GM19455 (cell line): ENCODE results near the gene ERO1B.
"Not testable (repeated sequence)": the region's sequence is repeated elsewhere in the genome, so short reads cannot be mapped to it uniquely, and the experiment has no call there.

Experiments used
- ATAC-seq: cut with Tn5 transposase; IDR thresholded peaks from one replicate; pipeline ENCODE4 v1.9.1; 2021; ENCODE audit not compliant: unreplicated experiment

The ERO1B gene, protein sequence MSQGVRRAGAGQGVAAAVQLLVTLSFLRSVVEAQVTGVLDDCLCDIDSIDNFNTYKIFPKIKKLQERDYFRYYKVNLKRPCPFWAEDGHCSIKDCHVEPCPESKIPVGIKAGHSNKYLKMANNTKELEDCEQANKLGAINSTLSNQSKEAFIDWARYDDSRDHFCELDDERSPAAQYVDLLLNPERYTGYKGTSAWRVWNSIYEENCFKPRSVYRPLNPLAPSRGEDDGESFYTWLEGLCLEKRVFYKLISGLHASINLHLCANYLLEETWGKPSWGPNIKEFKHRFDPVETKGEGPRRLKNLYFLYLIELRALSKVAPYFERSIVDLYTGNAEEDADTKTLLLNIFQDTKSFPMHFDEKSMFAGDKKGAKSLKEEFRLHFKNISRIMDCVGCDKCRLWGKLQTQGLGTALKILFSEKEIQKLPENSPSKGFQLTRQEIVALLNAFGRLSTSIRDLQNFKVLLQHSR

GRCh38 chr1:236281654-236282424 lies at the start of gene ERO1B:
Gene ERO1B (minus strand): TSS chr1:236281958. CDS start chr1:236281783, 175 bp downstream.
- peak; percentile 79 for ATAC-seq

DNA sequence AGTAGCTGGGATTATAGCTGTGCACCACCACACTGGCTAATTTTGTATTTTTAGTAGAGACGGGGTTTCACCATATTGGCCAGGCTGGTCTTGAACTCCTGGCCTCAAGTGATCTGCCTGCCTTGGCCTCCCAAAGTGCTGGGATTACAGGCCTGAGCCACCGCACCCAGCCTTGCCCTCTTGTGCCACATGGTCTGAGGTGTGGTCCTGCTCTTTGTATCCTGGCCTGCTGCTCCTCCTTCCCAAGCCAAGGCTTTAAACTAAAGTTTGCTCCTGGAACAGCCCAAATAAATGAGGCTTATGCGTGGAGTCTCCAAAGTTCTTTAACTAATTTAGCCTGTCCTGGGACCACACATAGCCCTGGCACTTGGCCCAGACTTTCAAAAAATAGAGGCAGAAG lies 49.7 kb upstream of the ERO1B start:
- not testable (repeated sequence) for ATAC-seq

DNA sequence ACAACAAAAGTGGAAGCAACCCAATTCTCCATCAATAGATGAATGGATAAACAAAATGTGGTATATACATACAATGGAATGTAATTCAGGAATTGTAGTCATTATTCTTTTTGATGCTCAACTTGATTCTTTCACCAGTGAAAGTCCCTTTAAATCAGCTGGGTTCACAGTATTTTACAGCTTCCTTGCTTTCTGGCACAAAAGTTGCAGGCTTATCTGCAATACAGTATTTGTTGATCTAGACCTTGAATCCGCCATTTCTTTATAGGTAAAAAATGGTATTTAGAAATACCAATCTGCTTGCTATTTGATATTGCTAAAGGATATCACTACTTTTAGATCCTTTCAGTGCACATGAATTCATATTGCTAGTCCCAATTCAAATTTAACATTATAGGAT lies 44.7 kb upstream of the ERO1B start:
- ATAC-seq, result no peak

GRCh38 chr1:236325567-236325966 lies 43.8 kb upstream of the ERO1B start:
- ATAC-seq, result no peak

DNA sequence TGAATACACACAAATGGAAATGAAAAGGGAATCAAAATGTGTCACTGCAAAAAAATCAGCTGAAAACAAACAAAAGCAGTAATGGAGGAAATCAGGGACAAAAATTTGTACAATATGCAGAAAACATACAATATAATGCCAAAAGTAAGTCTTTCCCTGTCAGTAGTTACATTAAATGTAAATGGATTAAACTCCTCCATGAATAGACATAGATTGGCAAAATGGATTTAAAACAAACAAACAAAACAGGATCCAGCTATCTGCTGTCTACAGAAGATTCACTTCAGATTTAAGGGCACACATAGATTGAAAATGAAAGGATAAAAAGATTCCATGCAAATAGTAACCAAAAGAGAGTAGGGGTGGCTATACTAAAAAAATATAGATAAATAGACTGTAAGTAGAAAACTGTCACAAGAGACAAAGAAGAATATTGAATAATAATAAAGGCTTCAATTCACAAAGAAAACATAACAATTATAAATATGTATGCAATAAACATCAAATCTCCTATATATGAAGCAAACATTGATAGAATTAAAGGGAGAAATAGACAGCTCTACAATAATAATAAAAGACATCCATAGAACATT lies 42.2 kb upstream of the ERO1B start:
- ATAC-seq, result no peak

DNA sequence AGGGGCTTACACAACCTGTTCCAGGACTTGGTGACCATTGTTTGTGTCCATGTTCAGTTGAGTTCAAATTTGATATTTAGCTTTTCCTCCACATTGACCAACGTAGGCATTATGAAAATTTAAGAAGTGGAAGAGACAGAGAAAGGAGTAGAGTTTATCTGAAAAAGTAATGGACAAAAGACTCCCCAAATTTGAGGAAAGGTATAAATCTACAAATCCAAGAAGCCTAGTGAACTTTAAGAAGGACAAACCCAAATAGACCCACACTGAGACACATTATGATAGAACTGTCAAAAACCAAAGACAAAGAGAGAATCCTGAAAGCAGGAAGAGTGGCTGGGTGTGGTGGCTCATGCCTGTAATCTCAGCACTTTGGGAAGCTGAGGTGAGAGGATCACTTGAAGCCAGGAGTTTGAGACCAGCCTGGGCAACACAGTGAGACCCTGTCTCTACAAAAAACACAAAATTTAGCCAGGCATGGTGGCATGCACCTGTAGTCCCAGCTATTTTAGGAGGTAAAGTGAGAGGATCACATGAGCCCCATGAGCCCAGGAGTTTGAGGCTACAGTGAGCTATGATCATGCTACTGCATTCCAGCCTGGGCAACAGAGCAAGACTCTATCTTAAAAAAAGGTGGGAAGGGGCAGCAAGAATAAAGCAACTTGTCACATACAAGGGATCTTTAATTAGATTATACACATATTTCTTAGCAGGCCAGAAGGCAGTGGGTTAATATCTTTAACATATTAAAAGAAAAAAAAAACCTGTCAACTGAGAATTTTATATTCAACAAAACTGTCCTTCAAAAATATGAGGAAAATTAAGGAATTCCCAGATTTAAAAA lies 41.0 kb upstream of the ERO1B start:
- no peak for ATAC-seq

DNA sequence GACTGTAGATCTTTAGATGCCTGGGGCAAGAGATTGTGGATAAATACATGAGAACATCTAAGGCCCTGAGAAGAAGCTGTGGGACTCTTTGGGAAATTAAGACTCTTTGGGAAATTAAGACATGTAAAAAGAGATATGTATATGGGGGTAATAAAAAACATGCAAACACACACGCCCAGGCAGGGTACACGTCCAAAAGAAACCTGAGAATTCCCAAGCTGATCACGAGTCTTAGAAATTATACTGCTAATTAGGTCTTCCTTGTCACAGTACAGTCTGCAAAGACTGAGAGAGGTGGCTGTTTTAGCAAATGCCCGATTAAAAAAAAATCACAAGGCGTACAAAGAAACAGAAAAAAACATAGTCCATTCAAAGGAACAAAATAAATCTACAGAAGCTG lies 39.3 kb upstream of the ERO1B start:
- no peak for ATAC-seq

DNA sequence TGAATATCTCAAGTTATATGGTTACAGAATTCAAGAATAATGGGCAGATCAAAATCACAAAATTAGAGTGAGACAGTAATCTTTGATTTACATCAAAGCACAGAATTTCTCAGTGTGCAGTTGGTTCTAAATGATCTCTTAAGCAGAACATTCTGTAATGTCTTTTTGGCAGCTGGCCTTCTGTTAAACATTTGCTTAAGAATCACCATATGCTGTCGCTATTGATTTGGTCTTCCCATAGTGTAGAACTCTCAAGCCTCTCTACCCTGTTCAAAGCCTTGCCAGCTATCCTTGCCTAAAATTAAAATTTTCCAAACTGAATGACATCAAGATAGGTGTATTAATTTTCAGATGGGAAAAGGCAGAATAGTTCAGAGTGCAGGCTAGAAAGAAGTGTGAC lies 38.9 kb upstream of the ERO1B start:
- ATAC-seq, result no peak

- no peak for ATAC-seq
Measured at GRCh38 chr1:236320214-236320613, 38.5 kb upstream of the ERO1B start.

GRCh38 chr1:236316437-236316836 lies 34.7 kb upstream of the ERO1B start:
- no peak for ATAC-seq

DNA sequence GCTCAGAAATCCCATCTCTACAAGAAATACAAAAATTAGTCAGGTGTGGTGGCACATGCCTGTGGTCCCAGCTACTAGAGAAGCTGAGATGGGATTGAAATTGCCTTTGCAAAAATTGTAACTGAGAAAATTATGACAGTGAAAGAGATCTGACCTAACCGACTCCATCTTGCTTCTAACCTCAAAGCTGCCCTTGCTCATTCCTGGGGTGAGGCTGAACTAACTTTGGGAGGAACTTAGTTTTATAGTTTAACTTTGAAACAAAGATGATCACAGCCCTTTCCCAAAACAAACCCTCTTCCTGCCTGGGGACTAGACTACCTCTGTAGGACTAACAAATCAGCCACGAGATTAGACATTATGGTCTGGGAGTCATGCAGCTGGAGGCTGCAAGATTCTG lies 33.8 kb upstream of the ERO1B start:
- ATAC-seq, result no peak

- no peak for ATAC-seq
Measured at GRCh38 chr1:236315092-236315491, 33.3 kb upstream of the ERO1B start.

DNA sequence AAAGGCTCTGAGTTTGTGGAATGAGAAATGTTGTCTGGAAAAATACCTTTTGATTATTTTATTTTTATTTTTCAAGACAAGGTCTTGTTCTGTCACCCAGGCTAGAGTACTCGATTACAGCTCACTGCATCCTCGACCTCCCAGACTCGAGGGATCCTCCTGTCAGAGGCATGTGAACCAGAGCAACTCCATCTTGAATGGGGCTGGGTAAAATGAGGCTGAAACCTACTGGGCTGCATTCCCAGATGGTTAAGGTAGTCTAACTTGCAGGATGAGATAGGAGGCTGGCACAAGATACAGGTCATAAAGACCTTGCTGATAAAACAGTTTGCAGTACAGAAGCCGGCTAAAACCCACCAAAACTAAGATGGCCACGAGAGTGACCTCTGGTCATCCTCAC lies 32.3 kb upstream of the ERO1B start:
- ATAC-seq, result not testable (repeated sequence)

DNA sequence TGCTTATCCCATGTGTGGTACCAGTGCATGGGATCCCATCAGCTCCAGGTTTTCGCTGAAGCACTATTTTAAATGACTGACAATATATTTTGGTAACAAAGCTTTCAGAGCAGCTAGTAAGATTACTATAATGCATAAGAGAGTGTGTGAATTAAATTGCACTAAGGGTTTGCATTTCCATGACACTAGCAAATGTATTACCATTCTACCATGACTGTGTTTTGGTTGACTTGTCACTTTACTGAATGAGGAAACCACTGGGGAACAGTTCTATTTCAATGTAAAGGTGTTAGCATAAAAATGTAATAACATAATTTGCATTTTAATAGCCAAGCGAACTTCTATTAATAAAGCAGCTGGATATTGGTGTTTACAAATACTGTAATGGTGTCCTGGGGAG lies 31.7 kb upstream of the ERO1B start:
- no peak for ATAC-seq

GRCh38 chr1:236311040-236311439 lies 29.3 kb upstream of the ERO1B start:
- no peak for ATAC-seq

DNA sequence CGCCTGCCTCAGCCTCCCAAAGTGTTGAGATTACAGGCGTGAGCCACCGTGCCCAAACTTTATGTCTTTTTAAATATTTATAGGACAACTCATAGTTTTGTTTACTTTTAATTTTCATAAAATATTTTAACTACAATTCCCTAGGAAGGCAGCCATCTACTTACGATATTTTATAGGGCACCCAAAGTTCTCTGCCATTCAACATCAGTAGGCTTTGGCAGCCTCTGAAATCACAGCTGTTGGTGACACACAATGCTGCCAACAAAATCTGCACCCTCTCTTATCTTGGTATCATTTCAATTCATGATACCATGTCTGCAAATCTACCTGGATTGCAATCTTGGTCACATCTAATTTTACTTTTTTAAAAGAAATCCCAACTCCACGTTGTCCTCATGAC lies 27.1 kb upstream of the ERO1B start:
- no peak for ATAC-seq

DNA sequence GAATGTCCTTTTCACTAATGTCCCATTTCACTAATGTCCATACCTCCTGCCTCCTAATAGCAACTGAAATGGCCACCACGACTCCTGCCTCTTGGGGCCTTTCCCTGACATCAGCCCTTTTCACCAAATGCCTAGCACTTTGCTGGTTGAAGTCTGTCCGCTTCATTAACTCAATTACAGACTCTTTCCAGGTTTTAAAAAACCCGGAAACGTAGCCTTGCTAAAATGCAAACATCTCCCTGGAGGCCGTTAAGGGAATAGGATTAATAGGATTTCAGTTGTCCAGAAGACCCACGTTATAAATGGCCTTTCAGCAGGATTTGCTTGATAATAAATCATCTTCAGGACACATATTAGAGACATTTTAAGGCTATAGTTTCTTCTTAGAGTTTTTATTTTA lies 25.7 kb upstream of the ERO1B start:
- ATAC-seq, result no peak

DNA sequence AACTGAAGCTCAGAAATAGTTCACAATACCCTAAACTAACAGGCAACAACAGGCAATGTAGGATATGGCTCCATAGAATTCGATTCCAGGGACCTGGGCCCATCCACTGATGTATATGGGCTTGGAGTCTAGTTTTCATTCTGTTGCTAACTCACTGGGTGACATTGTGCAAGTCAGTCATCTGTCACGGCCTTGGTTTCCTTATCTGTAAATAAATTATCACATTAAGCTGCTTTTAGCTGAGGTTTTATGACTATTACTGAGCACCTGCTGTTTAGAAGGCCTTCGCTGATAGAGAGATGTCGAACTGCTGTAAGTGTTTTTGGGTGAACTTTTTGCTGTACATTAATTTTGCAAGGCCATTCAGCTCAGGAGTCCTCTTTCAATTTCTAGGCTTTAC lies 22.9 kb upstream of the ERO1B start:
- no peak for ATAC-seq

DNA sequence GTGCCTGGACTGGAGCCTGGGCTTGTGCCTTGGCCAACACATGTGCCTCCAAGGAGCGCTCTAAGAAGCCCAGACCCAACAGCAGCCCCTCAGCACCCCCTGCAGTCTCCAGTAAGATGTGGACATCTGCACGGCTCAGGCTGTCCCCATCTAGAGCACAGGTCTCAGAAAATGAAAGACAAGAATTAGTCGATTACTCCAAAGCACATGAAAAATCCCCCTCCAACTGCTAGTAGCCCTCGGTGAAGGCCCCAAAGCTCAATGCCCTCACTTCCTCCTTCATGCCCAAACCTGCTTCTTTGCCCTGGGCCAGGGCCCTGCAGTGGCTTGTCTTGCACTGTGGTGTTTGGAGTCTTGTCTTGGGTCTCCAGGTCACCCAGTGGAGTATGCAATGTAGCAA lies 21.9 kb upstream of the ERO1B start:
- ATAC-seq, result no peak

GRCh38 chr1:236302941-236303340 lies 21.2 kb upstream of the ERO1B start:
- no peak for ATAC-seq

DNA sequence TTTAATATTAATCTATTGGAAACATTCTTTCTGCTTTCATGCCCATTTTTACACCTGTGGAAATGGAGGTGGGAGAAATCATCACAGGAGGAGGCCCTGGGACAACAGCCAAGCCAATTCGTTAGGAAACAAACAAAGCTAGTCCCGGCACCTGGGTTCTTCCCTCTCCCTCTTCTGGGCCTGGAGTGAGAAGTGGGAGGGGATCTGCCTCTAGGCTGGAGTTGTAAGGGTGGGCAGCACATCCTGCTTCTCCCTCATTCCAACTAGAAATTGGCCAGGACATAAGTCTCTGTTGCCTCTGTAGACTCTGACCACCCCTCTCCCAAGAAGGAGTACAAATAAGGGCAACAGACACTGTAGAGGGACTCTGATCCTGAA lies 20.2 kb upstream of the ERO1B start:
- ATAC-seq, result no peak
